ENCODE measurements around the gene ANAPC10. TPM values are rescaled to one million over a fixed set of nuclear protein-coding genes. Genes with fewer than 3 reads are reported as not detected.

The ANAPC10 gene
- total RNA-seq, 1 experiment from 2014 or later: 27.2 TPM

- Histone ChIP-seq H3K9ac (ENCODE audit: low read length) (no peak overlapping the region), H3K27me3 (ENCODE audit: insufficient read depth, low read length) (no peaks in the 10 kb centered on the region), H3K36me3 (ENCODE audit: control insufficient read depth in 1 of 2, insufficient read depth in 2 of 2, low read length in 2 of 2) (no peaks in the 10 kb centered on the region), H3K4me2 (ENCODE audit: low read length) (no peak overlapping the region), H3K4me1 (ENCODE audit: control insufficient read depth in 1 of 2, insufficient read depth in 2 of 2, low read length in 2 of 2) (no peaks in the 10 kb centered on the region), H3K4me3 (replicated peaks in 1 of 2; ENCODE audit: low read depth in 1 of 2, low read length in 2 of 2) (no peak overlapping the region), H3K9me2 (ENCODE audit: insufficient read depth) (no peaks in the 10 kb centered on the region), H4K20me1 (ENCODE audit: insufficient read depth) (no peaks in the 10 kb centered on the region), H3K79me2 (ENCODE audit: insufficient read depth, low read length) (no peaks in the 10 kb centered on the region), H3K27ac (ENCODE audit: low read depth, low read length) (no peak overlapping the region), H2AFZ (ENCODE audit: low read depth, low read length, poor library complexity, severe bottlenecking) (no peak overlapping the region), H3K9me3 (ENCODE audit: control insufficient read depth in 1 of 2, insufficient read depth in 1 of 2, low read depth in 1 of 2, low read length in 2 of 2) (no peaks in the 10 kb centered on the region)
- RAD21 ChIA-PET (ENCODE audit: low non-redundant PET in 1 of 2, low total read pairs in 2 of 2, uncharacterized antibody in 2 of 2, unreplicated experiment in 2 of 2): no interaction called here
- no TSS peak for BruUV-seq (replicated peaks)
- DNase-seq (ENCODE audit: low read depth, low spot score): no peak
- CTCF ChIA-PET: no interaction called here
- POLR2A ChIA-PET: no interaction called here
- no peak for ATAC-seq
- intact Hi-C loops (cut with micrococcal nuclease): no loop called here
- TF ChIP-seq ATF3 (IDR thresholded peaks at IDR 0.05) (no peak), CBX3 (IDR thresholded peaks at IDR 0.05; ENCODE audit: low read depth) (0 out of 2 replicates have a peak, but pooled peaks have one; percentile 14), EZH2 (IDR thresholded peaks at IDR 0.05) (no peak), FOSL1 (IDR thresholded peaks at IDR 0.05; ENCODE audit: low read depth) (no peak)
Measured at GRCh38 chr4:144975718-144976117, 122.3 kb downstream of the ANAPC10 start.

- no peak overlapping the region for H3K27ac ChIP-seq (ENCODE audit: low read depth, low read length)
- DNase-seq (ENCODE audit: low read depth, low spot score) (no peak), ATAC-seq (no peak)
- TF ChIP-seq SIN3A (IDR thresholded peaks at IDR 0.05; ENCODE audit: low read depth) (no peak), JUND (IDR thresholded peaks at IDR 0.05) (no peak), SP1 (IDR thresholded peaks at IDR 0.05; ENCODE audit: low read depth) (no peak), CBX3 (IDR thresholded peaks at IDR 0.05; ENCODE audit: low read depth) (no peak), ZFX (IDR thresholded peaks at IDR 0.05) (no peak), CEBPB (IDR thresholded peaks at IDR 0.05; ENCODE audit: low read depth) (no peak), FOSL1 (IDR thresholded peaks at IDR 0.05; ENCODE audit: low read depth) (no peak), ATF3 (IDR thresholded peaks at IDR 0.05) (no peak), RAD21 (IDR thresholded peaks at IDR 0.05; ENCODE audit: low read depth) (no peak), EZH2phosphoT487 (IDR thresholded peaks at IDR 0.05; ENCODE audit: borderline replicate concordance) (no peak), ELF1 (IDR thresholded peaks at IDR 0.05; ENCODE audit: borderline replicate concordance, low read depth) (no peak)
- TF ChIP-seq, protein P1, sequence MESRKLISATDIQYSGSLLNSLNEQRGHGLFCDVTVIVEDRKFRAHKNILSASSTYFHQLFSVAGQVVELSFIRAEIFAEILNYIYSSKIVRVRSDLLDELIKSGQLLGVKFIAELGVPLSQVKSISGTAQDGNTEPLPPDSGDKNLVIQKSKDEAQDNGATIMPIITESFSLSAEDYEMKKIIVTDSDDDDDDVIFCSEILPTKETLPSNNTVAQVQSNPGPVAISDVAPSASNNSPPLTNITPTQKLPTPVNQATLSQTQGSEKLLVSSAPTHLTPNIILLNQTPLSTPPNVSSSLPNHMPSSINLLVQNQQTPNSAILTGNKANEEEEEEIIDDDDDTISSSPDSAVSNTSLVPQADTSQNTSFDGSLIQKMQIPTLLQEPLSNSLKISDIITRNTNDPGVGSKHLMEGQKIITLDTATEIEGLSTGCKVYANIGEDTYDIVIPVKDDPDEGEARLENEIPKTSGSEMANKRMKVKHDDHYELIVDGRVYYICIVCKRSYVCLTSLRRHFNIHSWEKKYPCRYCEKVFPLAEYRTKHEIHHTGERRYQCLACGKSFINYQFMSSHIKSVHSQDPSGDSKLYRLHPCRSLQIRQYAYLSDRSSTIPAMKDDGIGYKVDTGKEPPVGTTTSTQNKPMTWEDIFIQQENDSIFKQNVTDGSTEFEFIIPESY (IDR thresholded peaks at IDR 0.05; ENCODE audit: extremely low read depth, insufficient replicate concordance, low read length): no peak
- TF ChIP-seq, protein P2, sequence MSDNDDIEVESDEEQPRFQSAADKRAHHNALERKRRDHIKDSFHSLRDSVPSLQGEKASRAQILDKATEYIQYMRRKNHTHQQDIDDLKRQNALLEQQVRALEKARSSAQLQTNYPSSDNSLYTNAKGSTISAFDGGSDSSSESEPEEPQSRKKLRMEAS (IDR thresholded peaks at IDR 0.05): no peak
- H3K4me3 ChIP-seq (replicated peaks in 1 of 2; ENCODE audit: low read depth in 1 of 2, low read length in 2 of 2): no peak overlapping the region
- BruUV-seq (replicated peaks): no TSS peak
- no peaks in the 10 kb centered on the region for H3K36me3 ChIP-seq (ENCODE audit: control insufficient read depth in 1 of 2, insufficient read depth in 2 of 2, low read length in 2 of 2)
- ChIA-PET RAD21 (ENCODE audit: low non-redundant PET in 1 of 2, low total read pairs in 2 of 2, uncharacterized antibody in 2 of 2, unreplicated experiment in 2 of 2) (no interaction called here), POLR2A (no interaction called here), CTCF (no interaction called here)
- H3K9ac ChIP-seq (ENCODE audit: low read length): no peak overlapping the region
- no peaks in the 10 kb centered on the region for H3K27me3 ChIP-seq (ENCODE audit: insufficient read depth, low read length)
- intact Hi-C loops (cut with micrococcal nuclease): no loop called here
- no peaks in the 10 kb centered on the region for H3K9me2 ChIP-seq (ENCODE audit: insufficient read depth)
- peaks cover 0 to 6% of the 10 kb centered on the region in 2 experiments; a peak in 1 of 4 replicates for H3K4me1 ChIP-seq (ENCODE audit: control insufficient read depth in 1 of 2, insufficient read depth in 2 of 2, low read length in 2 of 2)
- H3K4me2 ChIP-seq (ENCODE audit: low read length): no peak overlapping the region
- H2AFZ ChIP-seq (ENCODE audit: low read depth, low read length, poor library complexity, severe bottlenecking): no peak overlapping the region
- no peaks in the 10 kb centered on the region for H4K20me1 ChIP-seq (ENCODE audit: insufficient read depth)
- H3K9me3 ChIP-seq (ENCODE audit: control insufficient read depth in 1 of 2, insufficient read depth in 1 of 2, low read depth in 1 of 2, low read length in 2 of 2): no peaks in the 10 kb centered on the region
- H3K79me2 ChIP-seq (ENCODE audit: insufficient read depth, low read length): no peaks in the 10 kb centered on the region
Measured at GRCh38 chr4:144970597-144970996, 127.4 kb downstream of the ANAPC10 start.

Data from HCT116 (cell line).